ENCODE measurements around the gene SLC66A2. TPM values are rescaled to one million over a fixed set of nuclear protein-coding genes. Genes with fewer than 3 reads are reported as not detected.

Gene SLC66A2
- total RNA-seq, 1 experiment from 2014 or later: 18.3 TPM

DNA sequence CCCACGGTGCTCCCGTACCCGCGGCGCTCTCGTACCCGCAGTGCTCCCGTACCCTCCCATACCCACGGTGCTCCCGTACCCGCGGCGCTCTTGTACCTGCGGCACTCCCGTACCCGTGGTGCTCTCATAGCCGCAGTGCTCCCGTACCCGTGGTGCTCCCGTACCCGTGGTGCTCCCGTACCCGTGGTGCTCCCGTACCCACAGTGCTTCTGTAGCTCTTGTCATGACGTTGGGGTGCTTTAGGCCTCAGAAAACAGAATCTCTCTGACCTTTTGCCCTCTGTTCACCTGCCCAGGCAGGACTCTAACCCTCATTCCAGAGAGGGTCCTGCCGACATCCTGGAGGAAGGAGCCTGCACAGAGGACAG lies 35.3 kb downstream of the SLC66A2 start:
- no peak for DNase-seq (ENCODE audit: low read depth, low spot score)
- in situ Hi-C loops (cut with HindIII; ENCODE audit: low pct_unique_long_range_greater_than_20kb, low sequenced_read_pairs): no loop called here

DNA sequence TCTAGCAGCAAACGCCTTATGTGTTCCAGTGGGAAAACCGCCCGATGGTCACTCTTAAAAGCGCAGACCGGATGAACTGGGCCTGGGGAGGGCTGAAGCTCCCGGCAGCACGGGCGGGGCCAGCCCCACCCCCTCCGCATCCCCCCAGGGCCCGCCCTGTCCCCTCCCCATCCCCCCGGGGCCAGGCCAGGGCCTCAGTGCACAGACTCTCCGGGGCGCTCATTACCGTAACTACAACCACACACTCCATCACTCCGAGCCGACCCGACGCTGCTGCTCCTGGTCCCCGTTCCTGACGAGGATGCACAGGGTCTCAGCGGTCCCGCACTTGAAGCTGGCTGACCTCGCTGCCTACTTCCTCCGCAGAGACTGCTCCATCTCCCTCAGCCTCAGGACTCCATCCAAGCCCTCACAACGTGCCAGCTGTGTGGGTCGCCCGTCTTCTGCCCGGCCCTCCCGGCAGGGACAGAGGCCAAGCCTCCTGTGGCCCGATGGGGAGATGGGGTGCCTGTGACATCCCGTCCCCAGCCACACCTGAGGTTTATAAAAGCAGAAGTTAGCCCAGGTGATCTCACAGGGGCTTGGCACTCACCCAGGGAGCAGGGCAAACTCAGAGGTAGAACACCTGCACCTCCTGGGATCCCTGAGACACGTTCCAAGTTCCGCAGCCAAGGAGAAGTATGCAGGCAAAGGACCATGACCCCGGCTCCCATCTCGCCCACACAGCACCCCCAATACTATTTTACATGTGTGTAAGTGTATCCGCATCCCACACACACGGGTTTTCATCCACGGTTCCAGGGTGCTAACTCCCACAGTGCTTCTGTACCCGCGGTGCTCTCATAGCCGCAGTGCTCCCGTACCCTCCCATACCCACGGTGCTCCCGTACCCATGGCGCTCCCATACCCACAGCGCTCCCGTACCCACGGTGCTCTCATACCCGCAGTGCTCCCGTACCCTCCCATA lies 36.0 kb downstream of the SLC66A2 start:
- in situ Hi-C loops (cut with HindIII; ENCODE audit: low pct_unique_long_range_greater_than_20kb, low sequenced_read_pairs): no loop called here

DNA sequence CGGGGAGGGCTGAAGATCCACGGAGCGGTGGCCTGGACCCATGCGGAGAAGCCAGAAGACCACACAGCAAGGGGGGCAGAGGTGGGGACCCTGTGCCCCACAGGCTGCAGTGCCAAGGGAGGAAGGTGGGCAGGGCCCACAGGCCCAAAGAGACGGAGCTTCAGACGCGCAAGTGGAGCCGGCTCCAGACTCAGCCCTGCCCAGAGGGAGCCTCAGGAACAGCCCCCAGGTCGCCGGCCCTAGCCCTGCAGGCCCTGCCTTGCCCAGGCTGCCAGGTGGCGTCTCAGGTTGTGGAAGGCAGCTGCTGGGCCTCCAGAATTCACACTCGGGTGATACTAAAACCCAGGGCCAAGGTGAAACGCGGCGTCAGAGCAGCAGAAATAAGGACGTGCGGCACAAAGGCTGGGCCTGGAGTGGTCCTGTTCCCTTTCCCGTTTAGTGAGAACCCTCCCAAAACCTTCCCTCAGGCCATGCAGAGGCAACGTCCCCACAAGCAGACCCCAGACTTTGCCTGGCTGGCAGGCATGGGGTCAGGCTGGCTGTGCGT lies 36.8 kb downstream of the SLC66A2 start:
- no peak for DNase-seq (ENCODE audit: low read depth, low spot score)
- in situ Hi-C loops (cut with HindIII; ENCODE audit: low pct_unique_long_range_greater_than_20kb, low sequenced_read_pairs): no loop called here

More for the DNA sequence above, 36.0 kb downstream of the SLC66A2 start:
- DNase-seq (ENCODE audit: low read depth, low spot score): no peak

DNA sequence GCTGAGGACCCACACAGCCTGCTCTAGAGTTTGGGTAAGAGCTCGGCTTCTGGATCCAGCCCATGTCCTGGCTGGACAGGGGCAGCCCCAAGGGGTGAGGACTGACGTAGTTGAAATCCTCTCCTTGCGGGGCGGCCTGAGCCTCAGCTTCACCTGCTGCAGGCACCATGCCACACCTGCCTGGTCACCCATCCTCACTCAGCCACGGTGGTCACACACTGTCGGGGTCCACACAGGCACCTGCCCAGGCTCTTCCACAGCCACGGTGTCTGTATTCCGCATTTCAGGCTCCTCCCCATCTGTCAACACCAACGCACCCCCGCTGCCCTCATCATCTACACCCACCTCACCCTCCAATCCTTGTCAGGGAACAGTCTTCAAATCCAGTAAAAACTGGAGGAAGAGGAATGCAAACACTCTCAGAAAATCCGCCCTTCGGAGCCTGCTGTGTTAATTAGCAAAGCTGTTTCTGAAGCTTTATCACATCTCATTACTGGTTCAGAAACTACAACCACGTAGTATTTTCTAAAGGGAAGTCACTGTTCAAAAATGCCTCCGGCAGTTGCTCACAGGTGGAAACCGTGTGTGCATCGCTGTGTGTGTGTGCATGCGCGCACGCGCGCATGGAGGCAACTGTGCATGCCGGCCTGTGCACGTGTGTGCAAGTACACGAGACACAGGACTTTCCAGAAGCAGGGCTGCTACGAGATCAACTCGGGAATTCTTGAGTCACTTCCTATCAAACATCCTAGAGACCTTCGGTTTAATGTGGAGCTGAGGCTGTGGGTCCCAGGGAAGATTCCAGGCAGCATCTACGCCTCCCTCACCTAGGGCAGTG lies 38.2 kb downstream of the SLC66A2 start:
- no peak for DNase-seq (ENCODE audit: low read depth, low spot score)
- in situ Hi-C loops (cut with HindIII; ENCODE audit: low pct_unique_long_range_greater_than_20kb, low sequenced_read_pairs): no loop called here

DNA sequence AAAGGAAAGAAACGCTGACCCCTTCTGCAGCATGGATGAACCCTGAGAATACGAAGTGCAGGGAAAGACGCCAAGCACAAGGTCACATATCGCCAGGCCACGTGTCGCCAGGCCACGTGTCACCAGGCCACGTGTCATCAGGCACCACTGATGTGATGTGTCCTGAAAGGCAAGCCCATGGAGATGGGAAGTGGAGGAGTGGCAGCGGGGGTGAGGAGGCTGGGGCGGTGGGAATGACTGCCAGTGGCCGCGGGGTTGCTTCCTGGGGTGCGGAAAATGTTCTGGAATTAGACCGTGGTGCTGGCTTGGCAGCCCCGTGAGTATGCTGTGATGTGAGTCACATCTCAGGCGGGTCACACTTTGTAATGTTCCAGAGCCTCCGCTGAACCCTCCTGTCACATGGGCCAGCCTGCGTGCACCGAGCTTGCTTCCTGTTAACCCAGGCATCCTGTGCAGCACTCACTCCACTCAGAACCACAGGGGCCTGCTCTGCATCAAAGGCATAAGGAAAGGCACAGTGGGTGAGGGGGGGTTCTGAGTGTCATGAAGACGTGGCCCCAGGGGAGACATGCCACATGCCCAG lies 39.0 kb downstream of the SLC66A2 start:
- DNase-seq (ENCODE audit: low read depth, low spot score): no peak
- in situ Hi-C loops (cut with HindIII; ENCODE audit: low pct_unique_long_range_greater_than_20kb, low sequenced_read_pairs): no loop called here

DNA sequence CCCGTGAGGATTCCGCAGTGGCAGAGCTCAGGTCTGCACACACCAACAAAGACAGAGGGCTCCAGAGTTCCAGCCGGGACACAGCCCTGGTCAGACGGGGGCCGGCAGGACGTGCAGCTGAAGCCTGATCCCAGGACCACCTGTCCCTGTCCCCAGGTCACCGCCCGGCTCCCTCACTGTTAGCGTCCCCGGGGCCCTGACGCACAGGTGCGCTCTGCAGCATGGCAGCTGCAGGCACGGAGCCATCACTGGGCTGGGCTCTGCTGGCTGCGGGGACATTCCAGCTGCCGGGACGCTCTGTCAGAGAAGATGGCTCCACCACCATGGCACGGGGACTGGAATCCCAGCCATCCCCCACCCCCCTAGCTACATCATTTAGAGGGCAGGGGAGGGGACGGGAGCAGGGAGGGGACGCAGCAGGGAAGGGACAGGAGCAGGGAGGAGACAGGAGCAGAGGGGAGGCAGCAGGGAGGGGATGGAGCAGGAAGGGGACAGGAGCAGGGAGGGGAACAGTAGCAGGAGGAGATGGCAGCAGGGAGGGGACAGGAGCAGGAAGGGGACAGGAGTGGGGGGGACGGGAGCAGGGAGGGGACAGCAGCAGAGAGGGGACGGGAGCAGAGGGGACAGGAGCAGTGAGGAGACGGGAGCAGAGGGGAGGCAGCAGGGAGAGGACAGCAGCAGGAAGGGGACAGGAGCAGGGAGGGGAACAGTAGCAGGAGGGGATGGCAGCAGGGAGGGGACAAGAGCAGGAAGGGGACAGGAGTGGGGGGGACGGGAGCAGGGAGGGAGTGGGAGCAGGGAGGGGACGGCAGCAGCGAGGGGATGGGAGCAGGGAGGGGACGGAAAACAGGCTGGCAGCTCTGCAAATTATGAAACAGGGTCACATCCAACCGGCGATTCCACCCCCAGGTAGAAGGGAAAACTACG lies 39.8 kb downstream of the SLC66A2 start:
- DNase-seq (ENCODE audit: low read depth, low spot score): no peak
- in situ Hi-C loops (cut with HindIII; ENCODE audit: low pct_unique_long_range_greater_than_20kb, low sequenced_read_pairs): no loop called here

DNA sequence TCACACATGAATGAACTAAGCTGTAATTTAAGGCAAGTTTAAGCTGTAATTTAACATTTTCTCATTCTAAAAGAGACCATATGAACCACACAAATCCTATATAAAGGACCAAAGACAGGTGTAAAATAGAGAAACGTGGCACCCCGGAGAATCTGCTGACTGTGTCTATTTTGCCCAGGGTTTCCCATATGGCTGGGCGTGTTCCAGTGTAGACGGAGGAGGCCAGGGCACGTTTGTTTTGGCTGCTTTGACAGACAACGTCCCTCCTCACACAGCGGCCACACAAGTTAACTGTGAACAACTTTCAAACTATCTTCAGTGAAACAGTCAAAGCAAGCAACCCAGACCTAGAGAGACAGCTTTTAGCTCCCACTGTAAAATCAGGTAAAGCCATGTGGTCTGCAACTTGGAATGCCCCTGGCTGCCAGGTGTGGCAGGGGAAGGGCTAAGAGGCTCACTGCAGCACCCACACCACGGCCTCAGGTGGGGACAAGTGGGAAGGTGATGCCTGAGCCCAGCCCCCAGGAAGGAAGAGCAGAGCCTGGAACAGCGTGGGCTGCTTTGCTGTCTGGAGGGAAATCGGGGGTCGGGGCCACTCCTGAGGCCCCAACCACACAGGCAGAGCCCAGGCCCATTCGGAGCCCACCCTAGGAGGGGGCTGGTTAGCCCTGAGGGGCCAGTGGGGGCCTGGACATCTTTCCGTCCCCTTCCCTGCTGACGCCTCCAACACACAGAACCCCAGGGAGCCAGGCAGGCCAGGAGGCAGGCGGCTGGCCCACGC lies 40.7 kb downstream of the SLC66A2 start:
- in situ Hi-C loops (cut with HindIII; ENCODE audit: low pct_unique_long_range_greater_than_20kb, low sequenced_read_pairs): no loop called here
- no peak for DNase-seq (ENCODE audit: low read depth, low spot score)

DNA sequence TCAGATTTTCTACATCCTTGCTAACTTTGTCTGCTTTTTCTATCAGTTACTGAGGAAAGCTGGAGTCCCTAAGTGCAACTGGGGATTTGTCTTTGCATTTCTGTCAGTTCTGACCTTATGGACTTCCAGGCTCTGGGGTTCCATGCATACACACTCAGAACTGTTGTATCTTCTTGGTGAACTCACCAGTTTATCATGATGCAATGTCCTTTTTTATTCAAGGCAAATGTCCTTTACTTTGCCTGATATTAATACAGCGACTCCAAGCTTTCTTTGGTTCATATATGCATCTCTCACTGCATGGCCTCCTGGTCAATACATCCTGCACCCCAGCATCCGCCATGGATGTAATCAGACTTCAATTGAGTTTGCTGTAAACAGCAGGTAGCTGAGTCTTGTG lies 44.7 kb downstream of the SLC66A2 start:
- in situ Hi-C loops (cut with HindIII; ENCODE audit: low pct_unique_long_range_greater_than_20kb, low sequenced_read_pairs): no loop called here
- DNase-seq (ENCODE audit: low read depth, low spot score): no peak

DNA sequence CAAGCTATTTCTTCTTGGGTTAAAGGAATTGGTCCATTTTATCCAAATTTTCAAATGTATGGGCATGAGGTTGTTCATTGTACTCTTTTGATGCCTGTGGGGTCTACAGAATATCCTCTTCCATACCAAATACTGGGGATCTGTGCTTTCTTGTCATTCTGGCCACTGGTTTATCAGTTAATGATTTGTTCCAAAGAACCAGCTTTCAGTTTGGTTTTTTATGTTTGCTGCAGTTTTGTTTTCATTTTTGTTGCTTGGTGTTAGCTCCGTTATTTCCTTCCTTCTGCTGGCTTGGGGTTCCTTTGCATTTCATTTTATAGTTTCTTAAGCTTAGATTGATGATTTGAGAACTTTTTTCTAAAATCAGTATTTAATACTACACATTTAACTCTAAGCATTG lies 45.5 kb downstream of the SLC66A2 start:
- in situ Hi-C loops (cut with HindIII; ENCODE audit: low pct_unique_long_range_greater_than_20kb, low sequenced_read_pairs): no loop called here
- no peak for DNase-seq (ENCODE audit: low read depth, low spot score)

DNA sequence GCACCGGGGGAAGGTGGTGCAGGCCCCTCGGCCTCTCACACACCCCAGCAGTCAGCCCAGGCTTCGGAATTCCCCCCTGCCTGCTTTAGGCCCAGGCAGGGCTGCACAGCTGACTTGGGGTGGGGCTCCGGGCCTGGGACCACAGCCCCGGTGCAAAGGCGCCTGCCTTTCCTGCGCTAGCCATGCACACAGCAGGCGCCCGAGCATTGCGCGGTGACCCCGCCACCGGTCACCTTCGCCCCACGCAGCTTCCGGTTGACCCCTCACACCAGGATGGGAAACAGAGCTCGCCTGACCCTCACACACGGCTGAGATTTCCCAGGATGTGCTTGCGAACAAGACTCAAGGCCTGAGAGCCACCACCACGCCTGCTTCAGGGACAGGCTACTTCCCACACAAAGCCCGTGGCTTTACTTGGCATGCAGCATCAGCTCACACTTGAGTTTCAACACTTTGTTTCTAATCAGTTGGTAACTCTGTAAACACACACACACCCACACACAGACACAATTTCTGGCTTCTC lies 46.0 kb downstream of the SLC66A2 start:
- in situ Hi-C loops (cut with HindIII; ENCODE audit: low pct_unique_long_range_greater_than_20kb, low sequenced_read_pairs): no loop called here
- no peak for DNase-seq (ENCODE audit: low read depth, low spot score)

DNA sequence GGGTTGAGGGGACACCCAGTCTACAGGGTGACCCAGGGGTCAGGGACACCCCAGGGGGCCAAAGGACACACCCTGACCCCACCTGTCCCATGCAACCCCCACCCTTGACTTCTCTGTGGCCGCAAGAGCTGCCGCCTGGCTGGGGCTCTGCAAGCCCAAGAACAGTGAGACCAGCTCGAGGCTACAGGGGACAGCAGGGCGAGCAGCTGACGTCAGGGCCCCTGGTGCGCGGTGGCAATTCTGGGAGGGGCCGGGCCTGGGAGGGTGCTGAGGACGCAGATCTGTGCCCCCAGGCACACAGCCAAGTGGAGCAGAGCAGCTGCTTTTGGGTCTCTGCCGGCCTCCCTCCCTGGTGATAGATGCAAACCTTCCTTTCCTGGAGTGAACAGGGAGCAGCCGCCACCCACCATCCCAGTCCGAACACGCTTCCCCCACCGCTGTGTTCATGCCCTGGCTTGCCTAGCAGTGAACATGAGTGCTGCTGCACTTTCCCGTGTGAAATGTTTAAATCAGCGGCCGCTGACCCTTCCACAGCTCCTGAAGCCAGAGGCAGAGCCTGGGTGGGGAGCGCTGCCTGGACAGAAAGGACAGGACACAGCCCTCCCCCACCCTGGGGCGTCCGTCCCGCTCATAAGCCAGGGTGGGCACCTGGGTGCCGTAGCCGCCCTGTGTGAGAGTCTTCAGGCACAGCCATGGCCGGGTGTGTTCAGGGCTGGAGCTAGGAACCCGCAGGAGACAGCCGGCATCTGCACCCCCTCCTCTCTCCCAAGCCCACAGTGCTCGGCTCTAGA lies 46.9 kb downstream of the SLC66A2 start:
- no peak for DNase-seq (ENCODE audit: low read depth, low spot score)
- in situ Hi-C loops (cut with HindIII; ENCODE audit: low pct_unique_long_range_greater_than_20kb, low sequenced_read_pairs): no loop called here

DNA sequence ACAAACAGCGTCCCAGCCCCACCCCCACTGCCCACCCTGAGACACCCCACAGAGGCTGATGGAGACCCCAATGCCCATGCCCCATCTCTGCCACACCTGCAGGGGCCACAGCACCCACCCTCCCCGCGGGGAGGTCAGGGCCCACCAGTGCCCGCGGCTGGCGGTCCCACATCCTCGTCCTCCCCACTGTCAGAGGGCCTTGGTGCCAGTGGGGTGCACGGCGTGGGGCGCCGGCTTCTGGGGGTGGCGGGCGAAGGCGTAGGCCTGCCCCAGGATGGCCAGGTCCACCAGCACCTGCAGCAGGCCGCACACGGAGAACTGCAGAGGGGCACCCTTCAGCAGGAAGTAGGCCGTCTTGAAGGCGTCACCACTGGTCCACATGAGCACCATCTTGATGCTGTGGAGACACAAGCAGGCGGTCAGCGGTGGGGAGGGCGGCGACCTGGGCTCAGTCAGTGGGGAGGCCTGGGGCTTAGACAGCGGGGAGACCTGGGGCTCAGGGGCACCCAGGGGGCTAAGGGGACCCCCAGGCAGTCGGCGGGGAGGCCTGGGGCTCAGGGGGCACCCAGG lies 47.6 kb downstream of the SLC66A2 start:
- no peak for DNase-seq (ENCODE audit: low read depth, low spot score)
- in situ Hi-C loops (cut with HindIII; ENCODE audit: low pct_unique_long_range_greater_than_20kb, low sequenced_read_pairs): no loop called here

DNA sequence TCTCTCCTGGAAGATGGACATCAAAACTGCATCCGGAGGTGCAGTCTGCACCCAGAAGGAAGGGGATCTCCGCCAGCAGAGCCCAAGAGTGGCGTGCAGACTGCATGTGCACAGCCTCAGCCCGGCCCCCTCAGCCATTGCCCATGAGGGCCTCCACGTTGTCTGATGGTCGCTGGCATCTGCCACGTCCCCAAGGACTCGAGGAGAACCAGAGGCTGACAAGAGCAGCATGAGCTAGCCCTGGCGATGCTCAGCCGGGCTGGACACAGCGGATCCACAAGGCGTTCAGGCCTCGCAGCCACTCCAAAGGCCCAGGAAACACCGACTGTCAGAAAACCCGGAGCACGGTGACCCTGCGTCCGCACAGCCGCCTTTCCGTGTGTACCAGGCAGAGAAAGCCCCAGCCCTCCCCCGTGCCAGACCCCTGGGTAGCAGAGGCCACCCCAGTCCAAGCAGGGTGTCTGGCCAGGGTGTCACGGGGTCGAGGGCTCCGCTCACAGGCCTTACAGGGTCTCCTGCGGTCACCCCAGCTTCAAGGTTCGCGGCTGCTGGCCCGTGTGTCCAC lies 48.3 kb downstream of the SLC66A2 start:
- no peak for DNase-seq (ENCODE audit: low read depth, low spot score)

DNA sequence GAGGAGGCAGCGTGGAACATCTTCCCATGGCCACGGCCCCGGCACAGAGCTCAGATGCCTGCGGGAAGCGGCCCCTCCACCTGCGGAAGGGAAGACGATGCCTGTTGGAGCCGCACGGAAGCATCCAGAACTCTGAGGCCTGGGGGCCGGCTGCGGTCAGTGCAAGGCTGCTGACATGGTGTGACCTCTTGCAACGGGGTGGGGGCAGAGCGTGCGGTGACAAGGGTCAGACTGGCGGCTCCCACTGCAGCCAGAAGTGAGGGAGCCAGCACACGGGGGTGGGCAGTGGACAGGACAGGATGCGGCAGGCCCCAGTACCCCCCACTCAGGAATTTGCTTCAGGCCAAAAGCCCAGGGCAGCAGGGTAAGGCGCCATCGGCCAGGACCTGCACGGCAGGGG lies 48.8 kb downstream of the SLC66A2 start:
- no peak for DNase-seq (ENCODE audit: low read depth, low spot score)
- in situ Hi-C loops (cut with HindIII; ENCODE audit: low pct_unique_long_range_greater_than_20kb, low sequenced_read_pairs): no loop called here

More for the DNA sequence above, 48.3 kb downstream of the SLC66A2 start:
- in situ Hi-C loops (cut with HindIII; ENCODE audit: low pct_unique_long_range_greater_than_20kb, low sequenced_read_pairs): no loop called here

DNA sequence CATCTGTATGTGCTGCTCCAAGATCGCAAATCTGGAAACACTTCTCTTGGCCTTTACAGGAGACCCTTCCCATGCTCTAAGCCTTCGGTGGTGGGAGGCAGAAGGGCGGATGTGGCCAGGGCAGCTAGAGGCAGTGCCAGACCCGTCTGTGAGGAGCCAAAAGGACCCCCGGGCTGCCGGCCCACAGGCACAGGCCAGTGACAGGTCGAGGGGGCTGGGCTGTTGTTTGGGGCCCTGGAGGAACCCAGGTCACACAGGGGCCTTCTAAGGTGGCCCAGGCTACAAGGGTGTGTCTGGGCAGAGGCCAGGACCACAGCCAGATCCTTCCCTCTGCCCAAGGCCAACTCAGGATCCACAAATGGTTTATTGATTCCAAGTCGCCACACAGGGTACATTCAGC lies 49.4 kb downstream of the SLC66A2 start:
- in situ Hi-C loops (cut with HindIII; ENCODE audit: low pct_unique_long_range_greater_than_20kb, low sequenced_read_pairs): no loop called here

More for the DNA sequence above, 49.4 kb downstream of the SLC66A2 start:
- DNase-seq (ENCODE audit: low read depth, low spot score): no peak

Measured in SK-MEL-5 (cell line).